Measurements from ENCODE around the gene SVIL. TPM values are rescaled to one million over a fixed set of nuclear protein-coding genes. Genes with fewer than 3 reads are reported as not detected.
"Not testable (repeated sequence)": the region's sequence is repeated elsewhere in the genome, so short reads cannot be mapped to it uniquely, and the experiment has no call there.

The SVIL gene
- total RNA-seq, 1 donor from 2014 or later = 0.62 TPM

- DNase-seq (no peak), ATAC-seq (ENCODE audit: low read depth) (no peak)
- POLR2A ChIA-PET = no interaction called here
- H3K4me1 Mint-ChIP-seq = no peaks in the 10 kb centered on the region
- no peaks in the 10 kb centered on the region for H3K36me3 Mint-ChIP-seq (ENCODE audit: low read depth)
- no peak for TF ChIP-seq CTCF (IDR thresholded peaks at IDR 0.05)
- H3K9me3 Mint-ChIP-seq = no peaks in the 10 kb centered on the region
- no peak overlapping the region for H3K4me3 Mint-ChIP-seq
- CTCF ChIA-PET = no interaction called here
- no peaks in the 10 kb centered on the region for H3K27me3 Mint-ChIP-seq
- H3K27ac Mint-ChIP-seq = no peak overlapping the region
- intact Hi-C loops (cut with micrococcal nuclease) = no loop called here
These were observed 94.8 kb downstream of the SVIL start for GRCh38 chr10:29540016-29540415.

GRCh38 chr10:29539412-29539811 is 95.4 kb downstream of the SVIL start:
- Mint-ChIP-seq H3K27me3 (no peaks in the 10 kb centered on the region), H3K27ac (no peak overlapping the region), H3K4me3 (no peak overlapping the region), H3K9me3 (no peaks in the 10 kb centered on the region), H3K36me3 (ENCODE audit: low read depth) (no peaks in the 10 kb centered on the region), H3K4me1 (no peaks in the 10 kb centered on the region)
- ChIA-PET CTCF (no interaction called here), POLR2A (no interaction called here)
- DNase-seq = no peak
- no peak for ATAC-seq (ENCODE audit: low read depth)
- TF ChIP-seq CTCF (IDR thresholded peaks at IDR 0.05) = no peak
- intact Hi-C loops (cut with micrococcal nuclease) = no loop called here

- no peak overlapping the region for H3K4me3 Mint-ChIP-seq
- H3K36me3 Mint-ChIP-seq (ENCODE audit: low read depth) = no peaks in the 10 kb centered on the region
- no peaks in the 10 kb centered on the region for H3K4me1 Mint-ChIP-seq
- no peaks in the 10 kb centered on the region for H3K9me3 Mint-ChIP-seq
- intact Hi-C loops (cut with micrococcal nuclease) = no loop called here
- H3K27me3 Mint-ChIP-seq = no peaks in the 10 kb centered on the region
- ChIA-PET POLR2A (no interaction called here), CTCF (no interaction called here)
- DNase-seq (no peak), ATAC-seq (ENCODE audit: low read depth) (no peak)
- H3K27ac Mint-ChIP-seq = no peak overlapping the region
- TF ChIP-seq CTCF (IDR thresholded peaks at IDR 0.05) = no peak
These were observed 97.0 kb downstream of the SVIL start for GRCh38 chr10:29537799-29538198.

- H3K27me3 Mint-ChIP-seq; H3K36me3 Mint-ChIP-seq (ENCODE audit: low read depth); DNase-seq; CTCF ChIA-PET; POLR2A ChIA-PET; H3K9me3 Mint-ChIP-seq; H3K27ac Mint-ChIP-seq; ATAC-seq (ENCODE audit: low read depth); H3K4me3 Mint-ChIP-seq; intact Hi-C loops (cut with micrococcal nuclease); H3K4me1 Mint-ChIP-seq: not testable (repeated sequence)
These were observed 98.1 kb downstream of the SVIL start for GRCh38 chr10:29536691-29537090.

GRCh38 chr10:29535778-29536453 is 98.9 kb downstream of the SVIL start:
- intact Hi-C loops (cut with micrococcal nuclease) = no loop called here
- no peak for ATAC-seq (ENCODE audit: low read depth)
- CTCF ChIA-PET = no interaction called here

More at GRCh38 chr10:29535778-29536453, 98.9 kb downstream of the SVIL start:
- TF ChIP-seq CTCF (IDR thresholded peaks at IDR 0.05) = no peak
- no peaks in the 10 kb centered on the region for H3K36me3 Mint-ChIP-seq (ENCODE audit: low read depth)
- no peaks in the 10 kb centered on the region for H3K9me3 Mint-ChIP-seq
- H3K27me3 Mint-ChIP-seq = no peaks in the 10 kb centered on the region
- no peak overlapping the region for H3K27ac Mint-ChIP-seq
- H3K4me1 Mint-ChIP-seq = no peaks in the 10 kb centered on the region
- POLR2A ChIA-PET = no interaction called here
- no peak overlapping the region for H3K4me3 Mint-ChIP-seq
- DNase-seq = no peak

Data from activated B cell treated with CpG ODN at 0.5 μM for 24 hours (primary cell).